H7 (cell line): ENCODE measurements around the gene TTC33. TPM values are rescaled to one million over a fixed set of nuclear protein-coding genes. Genes with fewer than 3 reads are reported as not detected.

Source experiments
- DNase-seq: peaks from one replicate; pipeline ENCODE4 v3.0.0; 2012
- H3K27me3 ChIP-seq: 2 replicates; pipeline ENCODE4 v1.6.0; 2011; ENCODE audit warnings: mild to moderate bottlenecking, low read length; ENCODE audit not compliant: control insufficient read depth, insufficient read depth
- H3K36me3 ChIP-seq: replicated peaks from 2 replicates; pipeline ENCODE4 v1.5.1; 2011; ENCODE audit warnings: low read length; ENCODE audit not compliant: control insufficient read depth, insufficient read depth
- H3K4me3 ChIP-seq: 2 replicates; pipeline ENCODE4 v1.5.1; 2011; ENCODE audit warnings: low read depth, mild to moderate bottlenecking, control low read depth, low read length, moderate library complexity; ENCODE audit not compliant: insufficient read depth
- total RNA-seq: library from RNA; depleted of rRNA; stranded (reverse); fragments of >200 nt; shearing (Covaris generic); gene quantifications from 2 replicates; pipeline ENCODE4 v1.2.3, GENCODE V29; 2014; rRNA removed

TTC33 gene
- total RNA-seq, 1 experiment from 2014 or later = 7.8 TPM

- no peak for DNase-seq
- H3K4me3 ChIP-seq = no peak overlapping the region
- H3K27me3 ChIP-seq = no peaks in the 10 kb centered on the region
- H3K36me3 ChIP-seq = no peaks in the 10 kb centered on the region
Observed at GRCh38 chr5:40475561-40475960, 280.2 kb downstream of the TTC33 start.

DNA sequence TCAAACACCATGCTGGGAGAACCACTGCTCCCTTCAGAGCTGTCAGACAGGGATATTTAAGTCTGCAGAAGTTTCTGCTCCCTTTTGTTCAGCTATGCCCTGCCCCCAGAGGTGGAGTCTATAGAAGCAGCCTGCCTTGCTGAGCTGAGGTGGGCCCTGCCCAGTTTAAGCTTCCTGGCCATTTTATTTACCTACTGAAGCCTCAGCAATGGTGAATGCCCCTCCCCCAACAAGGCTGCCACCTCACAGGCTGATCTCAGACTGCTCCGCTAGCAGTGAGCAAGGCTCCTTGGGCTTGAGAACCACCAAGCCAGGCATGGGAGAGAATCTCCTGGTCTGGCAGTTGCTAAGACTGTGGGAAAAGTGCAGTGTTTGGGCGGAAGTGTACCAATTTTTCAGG, 281.5 kb downstream of the TTC33 start:
- DNase-seq = no peak
- H3K4me3 ChIP-seq = no peak overlapping the region
- H3K36me3 ChIP-seq = no peaks in the 10 kb centered on the region
- H3K27me3 ChIP-seq = no peaks in the 10 kb centered on the region

- no peak for DNase-seq
- H3K36me3 ChIP-seq = no peaks in the 10 kb centered on the region
- no peak overlapping the region for H3K4me3 ChIP-seq
- no peaks in the 10 kb centered on the region for H3K27me3 ChIP-seq
Observed at GRCh38 chr5:40465416-40465815, 290.3 kb downstream of the TTC33 start.

DNA sequence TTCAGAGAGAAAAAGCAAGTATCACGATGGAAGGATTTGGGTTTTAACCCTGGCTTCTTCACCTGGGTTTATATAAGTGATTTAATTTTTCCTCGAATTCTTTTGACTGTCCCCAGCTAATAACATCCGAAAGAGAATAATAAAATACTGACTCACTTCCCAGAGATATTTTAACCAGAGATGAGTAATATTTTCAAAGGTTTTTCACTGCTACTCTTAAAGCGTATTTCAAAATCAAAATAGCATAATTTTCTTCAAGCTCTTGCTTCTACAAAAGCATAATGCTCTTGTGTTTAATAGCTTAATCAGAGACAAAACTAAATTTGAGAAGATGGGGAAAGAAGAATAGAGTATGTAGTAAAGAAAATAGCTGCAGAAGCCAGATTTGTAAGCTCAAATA, 291.2 kb downstream of the TTC33 start:
- H3K27me3 ChIP-seq = no peaks in the 10 kb centered on the region
- DNase-seq = no peak
- H3K4me3 ChIP-seq = no peak overlapping the region
- no peaks in the 10 kb centered on the region for H3K36me3 ChIP-seq

Other genes starting within 250 kb of the TTC33 start
- gene PTGER4, start 76.0 kb downstream of the TTC33 start, total RNA-seq = 0.07 and 0.31 TPM in 2 replicates
- gene PRKAA1, start 42.4 kb upstream of the TTC33 start, total RNA-seq = 30.2 and 46.5 TPM in 2 replicates
- gene RPL37, start 79.3 kb upstream of the TTC33 start, total RNA-seq = 1,413 and 1,683 TPM in 2 replicates
- 0.22 and 0.35 TPM in 2 replicates for gene CARD6, start 85.4 kb upstream of the TTC33 start, total RNA-seq
- gene C7, start 153.5 kb upstream of the TTC33 start, total RNA-seq = 0.07 and 0.87 TPM in 2 replicates